Mucosa of descending colon (tissue), 3 donors: ENCODE results near the gene PDE6B. TPM values are rescaled to one million over a fixed set of nuclear protein-coding genes. Genes with fewer than 3 reads are reported as not detected.

Source experiments
- ATAC-seq: fragments of 200-7000 bp; cut with Tn5 transposase; one replicate; pipeline ENCODE4 v1.9.1; 2020; ENCODE audit warnings: mild to moderate bottlenecking, moderate library complexity
- DNase-seq, 3 donors: peaks; one replicate each; pipeline ENCODE4 v3.0.0-alpha.2; 2020
- H3K36me3 ChIP-seq: fragments of 200-600 bp; one replicate; pipeline ENCODE4 v1.8.0; 2021; ENCODE audit warnings: low read depth, mild to moderate bottlenecking
- H3K4me1 ChIP-seq: fragments of 200-600 bp; one replicate; pipeline ENCODE4 v1.8.0; 2021; ENCODE audit warnings: low read depth, mild to moderate bottlenecking
- H3K4me3 ChIP-seq: fragments of 200-600 bp; one replicate; pipeline ENCODE4 v1.8.0; 2021; ENCODE audit warnings: mild to moderate bottlenecking
- H3K9me3 ChIP-seq: fragments of 200-600 bp; one replicate; pipeline ENCODE4 v1.8.0; 2021; ENCODE audit warnings: mild to moderate bottlenecking
- intact Hi-C, 2 donors: fragments of 100-400 bp; cut with DNase I in 1 of 2; cut with micrococcal nuclease in 1 of 2; formaldehyde crosslinking; loops; one replicate each; pipeline versions ENCODE4 v1.11.0 to v1.11.1; 2022; cut with DNase I, micrococcal nuclease
- total RNA-seq, 3 donors: library from RNA; stranded (reverse); fragmentation: NEBNext Ultra II Directional in 2 of 3; extraction: Animal tissue kit (Norgen Biotek cat#: 25700) in 2 of 3; gene quantifications; one replicate each; pipeline versions ENCODE4 v1.2.1 to v1.2.4, GENCODE V29; 2021 to 2023
- TF ChIP-seq, protein P1 (sequence below): fragments of 200-600 bp; IDR thresholded peaks from one replicate; pipeline ENCODE4 v1.8.0; 2022; ENCODE audit warnings: antibody characterized with exemption, mild to moderate bottlenecking
- donor health status: DM: no; HTN: no; CAD: no; lungs with moderate emphysema.
- donor health status: DM: no; HTN: no; CAD: no.
- donor health status: DM: no; HTN: yes; CAD: no.

PDE6B gene
- total RNA-seq, 3 donors from 2014 or later, result 1.0 to 2.9 (median 1.2) TPM

GRCh38 chr4:578451-579443 lies 46.6 kb upstream of the PDE6B start:
- DNase-seq, result no peak
- no peaks in the 10 kb centered on the region for H3K36me3 ChIP-seq
- no peak overlapping the region for H3K4me3 ChIP-seq
- TF ChIP-seq, protein P1, sequence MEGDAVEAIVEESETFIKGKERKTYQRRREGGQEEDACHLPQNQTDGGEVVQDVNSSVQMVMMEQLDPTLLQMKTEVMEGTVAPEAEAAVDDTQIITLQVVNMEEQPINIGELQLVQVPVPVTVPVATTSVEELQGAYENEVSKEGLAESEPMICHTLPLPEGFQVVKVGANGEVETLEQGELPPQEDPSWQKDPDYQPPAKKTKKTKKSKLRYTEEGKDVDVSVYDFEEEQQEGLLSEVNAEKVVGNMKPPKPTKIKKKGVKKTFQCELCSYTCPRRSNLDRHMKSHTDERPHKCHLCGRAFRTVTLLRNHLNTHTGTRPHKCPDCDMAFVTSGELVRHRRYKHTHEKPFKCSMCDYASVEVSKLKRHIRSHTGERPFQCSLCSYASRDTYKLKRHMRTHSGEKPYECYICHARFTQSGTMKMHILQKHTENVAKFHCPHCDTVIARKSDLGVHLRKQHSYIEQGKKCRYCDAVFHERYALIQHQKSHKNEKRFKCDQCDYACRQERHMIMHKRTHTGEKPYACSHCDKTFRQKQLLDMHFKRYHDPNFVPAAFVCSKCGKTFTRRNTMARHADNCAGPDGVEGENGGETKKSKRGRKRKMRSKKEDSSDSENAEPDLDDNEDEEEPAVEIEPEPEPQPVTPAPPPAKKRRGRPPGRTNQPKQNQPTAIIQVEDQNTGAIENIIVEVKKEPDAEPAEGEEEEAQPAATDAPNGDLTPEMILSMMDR, result no peak
- no peak for ATAC-seq
- peaks cover under 1% of the 10 kb centered on the region for H3K9me3 ChIP-seq
- intact Hi-C loops, result no loop called here
- no peaks in the 10 kb centered on the region for H3K4me1 ChIP-seq

DNA sequence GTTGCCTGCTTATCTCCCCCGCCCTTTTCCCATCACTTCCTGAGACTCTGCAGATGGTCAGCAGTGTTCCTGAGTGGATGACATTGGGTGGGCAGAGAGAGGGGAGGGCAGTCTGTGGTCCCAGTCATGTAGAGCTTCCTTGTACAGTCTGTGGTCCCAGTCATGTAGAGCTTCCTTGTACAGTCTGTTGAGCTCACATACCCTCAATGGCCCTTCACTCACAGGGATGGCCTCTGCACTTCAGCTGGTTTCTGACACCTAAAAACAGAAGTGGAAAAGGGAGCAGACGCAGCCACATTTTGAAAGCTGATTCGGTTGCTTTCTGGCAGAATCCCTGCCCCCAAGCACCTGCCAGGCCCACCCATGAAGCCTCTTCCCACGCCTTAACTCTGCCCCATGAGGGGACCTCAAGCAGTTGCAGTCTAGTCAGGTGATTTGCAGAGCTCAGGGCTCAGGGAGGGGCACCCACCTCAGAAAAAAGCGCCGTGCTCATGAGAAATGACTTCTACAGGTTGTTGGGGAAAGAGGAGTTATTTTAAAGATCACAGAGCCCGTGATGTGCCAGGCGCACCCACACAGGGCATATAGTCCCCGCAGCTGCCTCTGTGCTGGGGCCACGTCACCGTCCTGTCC lies 45.7 kb upstream of the PDE6B start:
- TF ChIP-seq, protein P1, result no peak
- H3K4me3 ChIP-seq, result no peak overlapping the region
- no peaks in the 10 kb centered on the region for H3K36me3 ChIP-seq
- DNase-seq (no peak), ATAC-seq (no peak)
- intact Hi-C loops, result no loop called here
- H3K4me1 ChIP-seq, result no peaks in the 10 kb centered on the region
- peaks cover 5% of the 10 kb centered on the region for H3K9me3 ChIP-seq

DNA sequence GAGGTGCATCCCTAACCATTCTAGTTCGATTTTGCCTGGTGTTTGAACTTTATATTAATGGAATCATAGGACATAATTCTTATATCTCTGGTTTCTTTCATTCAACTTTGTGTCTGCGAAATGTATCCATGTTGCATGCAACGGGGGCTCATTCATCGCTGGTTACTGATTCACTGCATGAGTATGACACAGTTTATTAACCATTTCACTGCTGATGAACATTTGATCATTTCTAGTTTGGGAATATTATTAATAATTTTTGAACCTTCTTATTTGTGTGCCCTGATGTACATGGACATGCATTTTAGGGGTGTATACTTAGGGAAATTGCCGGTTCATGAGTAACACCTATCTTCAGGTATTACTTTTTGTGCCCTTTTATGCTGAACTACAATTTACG lies 44.2 kb upstream of the PDE6B start:
- DNase-seq (no peak), ATAC-seq (no peak)
- Histone ChIP-seq H3K4me1 (no peaks in the 10 kb centered on the region), H3K9me3 (peaks cover 5% of the 10 kb centered on the region), H3K4me3 (no peak overlapping the region), H3K36me3 (no peaks in the 10 kb centered on the region)
- TF ChIP-seq, protein P1, result no peak
- intact Hi-C loops, result no loop called here

DNA sequence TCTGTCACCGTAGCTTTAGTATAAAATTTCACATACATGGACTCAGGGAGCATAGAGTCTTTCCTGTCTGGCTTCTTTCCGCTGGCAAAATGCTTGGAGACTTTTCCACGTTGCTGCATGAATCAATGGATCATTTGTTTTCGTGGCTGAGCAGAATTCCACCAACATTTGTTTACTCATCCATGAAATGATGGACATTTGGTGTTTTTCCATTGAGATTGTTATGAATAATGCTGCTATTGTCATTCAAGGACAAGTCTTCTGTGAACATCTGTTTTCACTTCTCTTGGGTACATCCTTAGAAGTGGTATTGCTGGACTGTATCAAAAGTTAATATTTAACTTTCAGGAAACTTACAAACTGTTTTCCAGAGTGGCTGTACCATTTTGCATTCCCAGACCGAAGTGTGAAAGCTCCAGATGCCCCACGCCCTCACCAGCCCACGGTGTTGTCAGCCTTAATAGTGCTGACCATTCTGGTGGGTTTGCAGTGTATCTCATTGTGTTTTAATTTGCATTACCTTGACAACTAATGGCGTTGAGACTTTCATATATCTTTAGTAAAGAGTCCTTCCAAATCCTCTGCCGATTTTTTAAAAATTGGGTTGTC lies 43.5 kb upstream of the PDE6B start:
- no peak for DNase-seq
- intact Hi-C loops, result no loop called here
- Histone ChIP-seq H3K4me1 (no peaks in the 10 kb centered on the region), H3K4me3 (no peak overlapping the region), H3K9me3 (peaks cover 5% of the 10 kb centered on the region), H3K36me3 (no peaks in the 10 kb centered on the region)
- no peak for ATAC-seq
- TF ChIP-seq, protein P1, result no peak

DNA sequence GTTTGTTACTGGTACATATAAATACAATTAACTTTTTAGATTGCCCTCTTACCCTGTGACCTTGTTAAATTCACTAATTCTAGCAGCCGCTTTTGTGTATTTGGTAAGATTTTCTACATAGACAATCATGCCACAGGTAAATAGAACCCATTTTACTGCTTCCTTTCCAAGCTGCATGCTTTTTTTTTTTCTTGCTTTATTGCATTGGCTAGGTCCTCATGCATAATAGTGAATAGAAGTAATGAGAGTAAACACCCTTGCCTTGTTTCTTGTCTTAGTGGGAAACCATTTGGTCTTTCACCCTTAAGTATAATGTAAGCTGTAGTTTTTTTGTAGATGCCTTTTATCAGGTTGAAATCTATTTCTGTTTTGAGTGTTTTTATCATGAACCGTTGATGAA lies 41.6 kb upstream of the PDE6B start:
- no peak overlapping the region for H3K4me3 ChIP-seq
- ATAC-seq, result no peak
- no peaks in the 10 kb centered on the region for H3K4me1 ChIP-seq
- no peaks in the 10 kb centered on the region for H3K36me3 ChIP-seq
- intact Hi-C loops, result no loop called here
- DNase-seq, result no peak
- TF ChIP-seq, protein P1, result no peak
- peaks cover 5% of the 10 kb centered on the region for H3K9me3 ChIP-seq
